ENCODE measurements around the gene TP53TG3B.
"Not testable (repeated sequence)": the region's sequence is repeated elsewhere in the genome, so short reads cannot be mapped to it uniquely, and the experiment has no call there.

The TP53TG3B gene, protein sequence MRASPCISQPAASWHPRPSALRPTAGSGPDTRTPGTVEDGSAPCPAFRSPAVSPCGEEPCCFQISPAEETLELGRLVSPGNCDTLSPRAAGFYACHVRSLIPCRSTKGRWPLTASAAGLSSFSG

DNA sequence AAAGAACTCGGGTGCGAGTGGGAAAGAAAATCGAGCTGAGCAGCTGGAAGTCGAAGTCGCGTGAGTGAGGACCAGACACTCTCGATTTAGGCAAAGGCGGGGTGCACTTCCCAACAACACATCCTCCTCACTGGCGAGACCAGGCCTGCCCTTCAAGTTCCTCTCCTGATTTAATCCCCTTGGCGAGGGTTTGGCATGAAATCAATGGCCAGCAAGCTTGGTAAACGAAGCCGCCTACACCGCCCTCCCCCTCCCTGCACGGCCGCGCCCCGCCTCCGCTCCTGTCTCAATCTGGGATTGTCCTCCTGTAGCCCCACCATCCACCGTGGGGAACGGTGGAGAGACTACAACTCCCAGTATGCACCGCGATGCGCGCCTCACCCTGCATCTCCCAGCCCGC, at the start of gene TP53TG3B:
Gene TP53TG3B (plus strand): TSS at position 301 of the 400 bp plus-strand sequence. CDS start 68 bp downstream, at position 369.
- H3K9me3 ChIP-seq (ENCODE audit: control insufficient read depth, low read depth, low read length); H3K9ac ChIP-seq (ENCODE audit: low read length); H3K27me3 ChIP-seq (ENCODE audit: control insufficient read depth, insufficient read depth, low read length); H3K4me1 ChIP-seq (ENCODE audit: control insufficient read depth, low read depth, low read length); H3K27ac ChIP-seq (ENCODE audit: low read length); H3K4me3 ChIP-seq (ENCODE audit: low read length); H3K36me3 ChIP-seq (ENCODE audit: control insufficient read depth, low read depth, low read length): not testable (repeated sequence)

DNA sequence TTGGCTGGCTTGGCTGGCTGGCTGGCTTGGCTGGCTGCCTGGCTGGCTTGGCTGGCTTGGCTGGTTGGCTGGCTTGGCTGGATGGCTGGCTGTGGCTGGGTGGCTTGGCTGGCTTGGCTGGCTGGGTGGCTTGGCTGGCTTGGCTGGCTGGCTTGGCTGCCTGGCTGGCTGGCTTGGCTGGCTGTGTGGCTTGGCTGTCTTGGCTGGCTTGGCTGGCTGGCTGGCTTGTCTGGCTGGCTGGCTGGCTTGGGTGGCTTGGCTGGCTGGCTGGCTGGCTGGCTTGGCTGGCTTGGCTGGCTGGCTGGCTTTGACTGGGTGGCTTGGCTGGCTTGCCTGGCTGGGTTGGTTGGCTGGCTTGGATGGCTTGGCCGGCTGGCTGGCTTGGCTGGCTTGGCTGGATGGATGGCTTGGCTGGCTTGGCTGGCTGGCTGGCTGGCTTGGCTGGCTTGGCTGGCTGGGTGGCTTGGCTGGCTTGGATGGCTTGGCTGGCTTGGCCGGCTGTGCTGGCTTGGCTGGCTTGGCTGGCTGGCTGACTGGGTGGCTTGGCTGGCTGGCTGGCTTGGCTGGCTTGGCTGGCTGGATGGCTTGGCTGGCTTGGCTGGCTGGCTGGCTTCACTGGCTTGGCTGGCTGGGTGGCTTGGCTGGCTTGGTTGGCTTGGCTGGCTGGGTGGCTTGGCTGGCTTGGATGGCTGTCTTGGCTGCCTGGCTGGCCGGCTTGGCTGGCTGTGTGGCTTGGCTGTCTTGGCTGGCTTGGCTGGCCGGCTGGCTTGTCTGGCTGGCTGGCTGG, 24.2 kb upstream of the TP53TG3B start:
- H3K4me3 ChIP-seq (ENCODE audit: low read length); H3K4me1 ChIP-seq (ENCODE audit: control insufficient read depth, low read depth, low read length); H3K27ac ChIP-seq (ENCODE audit: low read length); H3K9me3 ChIP-seq (ENCODE audit: control insufficient read depth, low read depth, low read length); H3K36me3 ChIP-seq (ENCODE audit: control insufficient read depth, low read depth, low read length); H3K27me3 ChIP-seq (ENCODE audit: control insufficient read depth, insufficient read depth, low read length); H3K9ac ChIP-seq (ENCODE audit: low read length): not testable (repeated sequence)

DNA sequence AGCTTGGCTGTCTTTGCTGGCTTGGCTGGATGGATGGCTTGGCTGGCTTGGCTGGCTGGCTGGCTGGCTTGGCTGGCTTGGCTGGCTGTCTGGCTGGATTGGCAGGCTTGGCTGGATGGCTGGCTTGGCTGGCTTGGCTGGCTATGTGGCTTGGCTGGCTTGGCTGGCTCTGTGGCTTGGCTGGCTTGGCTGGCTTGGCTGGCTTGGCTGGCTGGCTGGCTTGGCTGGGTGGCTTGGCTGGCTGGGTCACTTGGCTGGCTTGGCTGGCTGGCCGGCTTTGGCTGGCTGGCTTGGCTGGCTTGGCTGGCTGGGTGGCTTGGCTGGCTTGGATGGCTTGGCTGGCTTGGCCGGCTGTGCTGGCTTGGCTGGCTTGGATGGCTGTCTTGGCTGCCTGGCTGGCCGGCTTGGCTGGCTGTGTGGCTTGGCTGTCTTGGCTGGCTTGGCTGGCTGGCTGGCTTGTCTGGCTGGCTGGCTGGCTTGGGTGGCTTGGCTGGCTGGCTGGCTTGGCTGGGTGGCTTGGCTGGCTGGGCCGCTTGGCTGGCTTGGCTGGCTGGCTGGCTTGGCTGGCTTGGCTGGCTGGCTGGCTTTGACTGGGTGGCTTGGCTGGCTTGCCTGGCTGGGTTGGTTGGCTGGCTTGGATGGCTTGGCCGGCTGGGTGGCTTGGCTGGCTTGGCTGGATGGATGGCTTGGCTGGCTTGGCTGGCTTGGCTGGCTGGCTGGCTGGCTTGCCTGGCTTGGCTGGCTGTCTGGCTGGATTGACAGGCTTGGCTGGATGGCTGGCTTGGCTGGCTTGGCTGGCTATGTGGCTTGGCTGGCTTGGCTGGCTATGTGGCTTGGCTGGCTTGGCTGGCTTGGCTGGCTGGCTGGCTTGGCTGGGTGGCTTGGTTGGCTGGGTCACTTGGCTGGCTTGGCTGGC, 22.8 kb upstream of the TP53TG3B start:
- not testable (repeated sequence) for H3K9ac ChIP-seq (ENCODE audit: low read length); H3K4me3 ChIP-seq (ENCODE audit: low read length)

DNA sequence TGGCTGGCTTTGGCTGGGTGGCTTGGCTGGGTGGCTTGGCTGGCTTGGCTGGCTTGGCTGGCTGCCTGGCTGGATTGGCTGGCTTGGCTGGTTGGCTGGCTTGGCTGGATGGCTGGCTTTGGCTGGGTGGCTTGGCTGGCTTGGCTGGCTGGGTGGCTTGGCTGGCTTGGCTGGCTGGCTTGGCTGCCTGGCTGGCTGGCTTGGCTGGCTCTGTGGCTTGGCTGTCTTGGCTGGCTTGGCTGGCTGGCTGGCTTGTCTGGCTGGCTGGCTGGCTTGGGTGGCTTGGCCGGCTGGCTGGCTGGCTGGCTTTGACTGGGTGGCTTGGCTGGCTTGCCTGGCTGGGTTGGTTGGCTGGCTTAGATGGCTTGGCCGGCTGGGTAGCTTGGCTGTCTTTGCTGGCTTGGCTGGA, 22.1 kb upstream of the TP53TG3B start:
- not testable (repeated sequence) for H3K4me3 ChIP-seq (ENCODE audit: low read length); H3K9ac ChIP-seq (ENCODE audit: low read length); H3K4me1 ChIP-seq (ENCODE audit: control insufficient read depth, low read depth, low read length)

More for the DNA sequence above, 22.8 kb upstream of the TP53TG3B start:
- not testable (repeated sequence) for H3K27ac ChIP-seq (ENCODE audit: low read length); H3K27me3 ChIP-seq (ENCODE audit: control insufficient read depth, insufficient read depth, low read length); H3K4me1 ChIP-seq (ENCODE audit: control insufficient read depth, low read depth, low read length); H3K9me3 ChIP-seq (ENCODE audit: control insufficient read depth, low read depth, low read length); H3K36me3 ChIP-seq (ENCODE audit: control insufficient read depth, low read depth, low read length)

DNA sequence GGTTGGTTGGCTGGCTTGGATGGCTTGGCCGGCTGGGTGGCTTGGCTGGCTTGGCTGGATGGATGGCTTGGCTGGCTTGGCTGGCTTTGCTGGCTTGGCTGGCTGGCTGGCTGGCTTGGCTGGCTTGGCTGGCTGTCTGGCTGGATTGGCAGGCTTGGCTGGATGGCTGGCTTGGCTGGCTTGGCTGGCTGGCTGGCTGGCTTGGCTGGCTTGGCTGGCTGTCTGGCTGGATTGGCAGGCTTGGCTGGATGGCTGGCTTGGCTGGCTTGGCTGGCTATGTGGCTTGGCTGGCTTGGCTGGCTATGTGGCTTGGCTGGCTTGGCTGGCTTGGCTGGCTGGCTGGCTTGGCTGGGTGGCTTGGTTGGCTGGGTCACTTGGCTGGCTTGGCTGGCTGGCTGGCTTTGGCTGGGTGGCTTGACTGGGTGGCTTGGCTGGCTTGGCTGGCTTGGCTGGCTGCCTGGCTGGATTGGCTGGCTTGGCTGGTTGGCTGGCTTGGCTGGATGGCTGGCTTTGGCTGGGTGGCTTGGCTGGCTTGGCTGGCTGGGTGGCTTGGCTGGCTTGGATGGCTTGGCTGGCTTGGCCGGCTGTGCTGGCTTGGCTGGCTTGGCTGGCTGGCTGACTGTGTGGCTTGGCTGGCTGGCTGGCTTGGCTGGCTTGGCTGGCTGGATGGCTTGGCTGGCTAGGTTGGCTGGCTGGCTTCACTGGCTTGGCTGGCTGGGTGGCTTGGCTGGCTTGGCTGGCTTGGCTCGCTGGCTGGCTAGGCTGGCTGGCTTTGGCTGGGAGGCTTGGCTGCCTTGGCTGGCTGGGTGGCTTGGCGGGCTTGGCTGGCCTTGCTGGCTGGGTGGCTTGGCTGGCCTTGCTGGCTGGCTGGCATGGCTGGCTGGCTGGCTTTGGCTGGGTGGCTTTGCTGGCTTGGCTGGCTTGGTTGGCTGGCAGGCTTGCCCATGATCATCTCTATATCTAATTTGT, 21.3 kb upstream of the TP53TG3B start:
- not testable (repeated sequence) for H3K27me3 ChIP-seq (ENCODE audit: control insufficient read depth, insufficient read depth, low read length); H3K9ac ChIP-seq (ENCODE audit: low read length); H3K36me3 ChIP-seq (ENCODE audit: control insufficient read depth, low read depth, low read length); H3K9me3 ChIP-seq (ENCODE audit: control insufficient read depth, low read depth, low read length); H3K27ac ChIP-seq (ENCODE audit: low read length); H3K4me3 ChIP-seq (ENCODE audit: low read length); H3K4me1 ChIP-seq (ENCODE audit: control insufficient read depth, low read depth, low read length)

More for the DNA sequence above, 22.1 kb upstream of the TP53TG3B start:
- H3K36me3 ChIP-seq (ENCODE audit: control insufficient read depth, low read depth, low read length); H3K9me3 ChIP-seq (ENCODE audit: control insufficient read depth, low read depth, low read length); H3K27me3 ChIP-seq (ENCODE audit: control insufficient read depth, insufficient read depth, low read length); H3K27ac ChIP-seq (ENCODE audit: low read length): not testable (repeated sequence)

Data from iPS-18a (cell line).